Esophagus muscularis mucosa (tissue), 4 donors: Measurements from ENCODE around the gene IGF2BP3. TPM values are rescaled to one million over a fixed set of nuclear protein-coding genes. Genes with fewer than 3 reads are reported as not detected.

Source experiments
- DNase-seq: peaks from one replicate; pipeline ENCODE4 v3.0.0-alpha.2; 2017; ENCODE audit errors: extremely low spot score
- H3K27ac ChIP-seq, 4 donors: fragments of 200-600 bp; sonication (generic); replicated peaks in 1 of 4; 1 replicate in 3 of 4; 2 replicates in 1 of 4; pipeline ENCODE4 v1.5.1; 2016 to 2019; ENCODE audit warnings: mild to moderate bottlenecking in 1 of 4
- H3K27me3 ChIP-seq, 4 donors: fragments of 200-600 bp; sonication (generic); one replicate each; pipeline versions ENCODE4 v1.5.1 to v1.6.0; 2016 to 2019
- H3K36me3 ChIP-seq, 4 donors: fragments of 200-600 bp; sonication (generic); one replicate each; pipeline ENCODE4 v1.5.1; 2016 to 2019
- H3K4me1 ChIP-seq, 4 donors: fragments of 200-600 bp; sonication (generic); one replicate each; pipeline ENCODE4 v1.5.1; 2016 to 2019
- H3K4me3 ChIP-seq, 4 donors: fragments of 200-600 bp; sonication (generic); 1 replicate in 2 of 4; 2 replicates in 2 of 4; pipeline ENCODE4 v1.5.1; 2016 to 2019; ENCODE audit warnings: mild to moderate bottlenecking in 4 of 4, moderate library complexity in 1 of 4
- H3K9me3 ChIP-seq, 4 donors: fragments of 200-600 bp; sonication (generic); 1 replicate in 3 of 4; 2 replicates in 1 of 4; pipeline ENCODE4 v1.5.1; 2016 to 2019
- EP300 ChIP-seq: sonication (generic); formaldehyde crosslinking; IDR thresholded peaks from one replicate; pipeline ENCODE4 v1.6.1; 2017; ENCODE audit warnings: antibody characterized with exemption
- POLR2A ChIP-seq: fragments of 450-650 bp; IDR thresholded peaks from one replicate; pipeline ENCODE4 v1.6.1; 2017; ENCODE audit warnings: antibody characterized with exemption, moderate library complexity, mild to moderate bottlenecking, low read depth
- POLR2AphosphoS5 ChIP-seq, 2 donors: sonication (generic); formaldehyde crosslinking; IDR thresholded peaks; one replicate each; pipeline ENCODE4 v1.6.1; 2017; ENCODE audit warnings: antibody characterized with exemption in 2 of 2
- WGBS: methylation state at CpG from one replicate; pipeline ENCODE4 v1.1.5; 2018; 5-methylcytosine and 5-hydroxymethylcytosine counted together
- intact Hi-C: fragments of 100-400 bp; cut with DNase I; formaldehyde crosslinking; loops from one replicate; pipeline ENCODE4 v1.15.1; 2023
- total RNA-seq, 4 donors: library from RNA; depleted of rRNA; stranded (reverse); fragments of >200 nt; gene quantifications; one replicate each; pipeline versions ENCODE4 v1.1.0 to v1.2.1, GENCODE V29; 2016
- TF ChIP-seq, protein P1 (sequence below), 3 experiments: fragments of 200-600 bp in 2 of 3; fragments of 450-650 bp in 1 of 3; sonication (generic) in 2 of 3; IDR thresholded peaks; one replicate each; pipeline ENCODE4 v1.5.1; 2017 to 2019; ENCODE audit warnings: antibody characterized with exemption in 3 of 3, mild to moderate bottlenecking in 2 of 3, moderate library complexity in 1 of 3

The IGF2BP3 gene
- total RNA-seq, 4 donors from 2014 or later, result 0.45 to 1.7 TPM; not detected in 2

DNA sequence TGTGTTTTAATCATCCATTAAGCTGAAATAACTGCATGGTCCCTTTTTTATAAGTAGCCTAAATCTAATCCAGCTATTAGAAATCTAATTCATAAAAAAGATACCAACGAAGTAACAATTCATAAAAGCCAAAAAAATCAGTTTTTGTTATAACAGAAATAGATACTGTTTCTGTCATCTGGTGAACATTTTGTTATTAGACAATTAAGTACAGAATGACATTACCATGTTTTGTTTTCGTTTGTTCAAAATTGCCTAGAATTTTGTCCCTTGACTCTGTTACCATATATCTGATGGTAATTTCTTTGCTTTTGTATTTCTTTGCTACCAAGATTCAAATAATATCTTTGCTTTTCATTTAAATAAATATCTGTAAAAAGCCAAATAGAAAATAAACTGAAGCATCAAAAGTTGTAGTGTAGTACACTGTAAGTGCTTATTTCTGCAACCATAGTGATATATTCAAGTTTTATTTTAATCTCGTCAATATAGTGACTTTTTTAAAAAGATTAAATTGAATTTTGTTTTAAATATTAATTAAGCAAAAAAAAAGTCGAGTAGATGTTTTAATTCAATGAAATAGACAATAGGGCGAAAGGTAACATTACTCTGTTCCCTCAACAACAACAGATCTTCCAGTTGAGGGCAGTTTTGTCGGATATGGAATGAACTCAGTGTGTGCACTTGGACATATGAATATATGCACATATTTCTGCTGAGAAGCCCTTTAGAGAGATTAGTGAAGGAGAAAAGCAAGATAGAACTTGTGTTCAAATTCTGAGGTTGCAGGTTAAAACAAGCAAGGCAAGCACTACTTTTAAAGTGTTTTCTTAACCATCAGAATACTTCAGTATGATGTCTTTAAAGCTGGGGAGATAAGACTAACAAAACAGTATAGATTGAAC is 7.9 kb upstream of the IGF2BP3 start:
- intact Hi-C loops, result no loop called here
- H3K9me3 ChIP-seq, result no peaks in the 10 kb centered on the region
- no peak overlapping the region for H3K27ac ChIP-seq
- H3K27me3 ChIP-seq, result peaks cover 14 to 84% (median 51%) of the 10 kb centered on the region in 4 donors
- H3K36me3 ChIP-seq, result no peaks in the 10 kb centered on the region
- TF ChIP-seq POLR2AphosphoS5 (IDR thresholded peaks at IDR 0.05) (no peak), EP300 (no peak), POLR2A (no peak)
- TF ChIP-seq, protein P1, sequence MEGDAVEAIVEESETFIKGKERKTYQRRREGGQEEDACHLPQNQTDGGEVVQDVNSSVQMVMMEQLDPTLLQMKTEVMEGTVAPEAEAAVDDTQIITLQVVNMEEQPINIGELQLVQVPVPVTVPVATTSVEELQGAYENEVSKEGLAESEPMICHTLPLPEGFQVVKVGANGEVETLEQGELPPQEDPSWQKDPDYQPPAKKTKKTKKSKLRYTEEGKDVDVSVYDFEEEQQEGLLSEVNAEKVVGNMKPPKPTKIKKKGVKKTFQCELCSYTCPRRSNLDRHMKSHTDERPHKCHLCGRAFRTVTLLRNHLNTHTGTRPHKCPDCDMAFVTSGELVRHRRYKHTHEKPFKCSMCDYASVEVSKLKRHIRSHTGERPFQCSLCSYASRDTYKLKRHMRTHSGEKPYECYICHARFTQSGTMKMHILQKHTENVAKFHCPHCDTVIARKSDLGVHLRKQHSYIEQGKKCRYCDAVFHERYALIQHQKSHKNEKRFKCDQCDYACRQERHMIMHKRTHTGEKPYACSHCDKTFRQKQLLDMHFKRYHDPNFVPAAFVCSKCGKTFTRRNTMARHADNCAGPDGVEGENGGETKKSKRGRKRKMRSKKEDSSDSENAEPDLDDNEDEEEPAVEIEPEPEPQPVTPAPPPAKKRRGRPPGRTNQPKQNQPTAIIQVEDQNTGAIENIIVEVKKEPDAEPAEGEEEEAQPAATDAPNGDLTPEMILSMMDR (IDR thresholded peaks at IDR 0.05), result no peak
- no peak for DNase-seq
- WGBS, result 89% methylated on average over 6 of the region's 6 CpGs
- H3K4me3 ChIP-seq, result no peak overlapping the region
- H3K4me1 ChIP-seq, result peaks cover 13 to 15% (median 14%) of the 10 kb centered on the region in 4 donors

DNA sequence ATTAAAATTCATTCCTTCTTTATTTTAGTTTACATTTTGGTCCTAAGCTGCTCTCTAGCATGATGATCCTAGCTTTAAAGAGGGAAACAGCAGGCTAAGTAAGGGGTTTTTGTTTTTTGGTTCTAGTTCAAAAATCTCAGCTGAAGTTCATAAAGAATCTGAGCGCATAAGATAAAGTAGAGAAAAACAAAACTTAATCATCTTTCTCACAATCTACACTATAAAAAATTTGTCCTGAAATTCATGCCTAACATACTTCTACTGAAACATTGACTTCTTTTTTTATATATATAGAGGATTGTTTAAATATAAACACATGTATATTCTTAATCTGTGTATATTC is 6.8 kb upstream of the IGF2BP3 start:
- peaks cover 14 to 94% (median 61%) of the 10 kb centered on the region in 4 donors for H3K27me3 ChIP-seq
- TF ChIP-seq, protein P1 (IDR thresholded peaks at IDR 0.05), result no peak
- TF ChIP-seq EP300 (no peak), POLR2AphosphoS5 (IDR thresholded peaks at IDR 0.05) (no peak), POLR2A (no peak)
- DNase-seq, result no peak
- intact Hi-C loops, result no loop called here
- 88% methylated on average over 1 of the region's 1 CpG for WGBS
- H3K9me3 ChIP-seq, result no peaks in the 10 kb centered on the region
- H3K4me1 ChIP-seq, result peaks cover 13 to 15% (median 14%) of the 10 kb centered on the region in 4 donors
- H3K4me3 ChIP-seq, result no peak overlapping the region
- H3K27ac ChIP-seq, result no peak overlapping the region
- H3K36me3 ChIP-seq, result no peaks in the 10 kb centered on the region

- H3K4me1 ChIP-seq, result peaks cover 13 to 15% (median 14%) of the 10 kb centered on the region in 4 donors
- no peak for DNase-seq
- H3K27me3 ChIP-seq, result peaks cover 14 to 99% (median 66%) of the 10 kb centered on the region in 4 donors
- H3K9me3 ChIP-seq, result no peaks in the 10 kb centered on the region
- H3K4me3 ChIP-seq, result no peak overlapping the region
- TF ChIP-seq POLR2AphosphoS5 (IDR thresholded peaks at IDR 0.05) (no peak), EP300 (no peak), POLR2A (no peak)
- TF ChIP-seq, protein P1 (IDR thresholded peaks at IDR 0.05), result no peak
- no peak overlapping the region for H3K27ac ChIP-seq
- intact Hi-C loops, result no loop called here
- H3K36me3 ChIP-seq, result no peaks in the 10 kb centered on the region
These were observed 6.2 kb upstream of the IGF2BP3 start for GRCh38 chr7:23476286-23477156.

- intact Hi-C loops, result no loop called here
- peaks cover 20 to 25% (median 24%) of the 10 kb centered on the region in 4 donors for H3K4me1 ChIP-seq
- H3K36me3 ChIP-seq, result no peaks in the 10 kb centered on the region
- H3K9me3 ChIP-seq, result no peaks in the 10 kb centered on the region
- peaks cover 14 to 99% (median 77%) of the 10 kb centered on the region in 4 donors for H3K27me3 ChIP-seq
- no peak overlapping the region for H3K4me3 ChIP-seq
- TF ChIP-seq, protein P1 (IDR thresholded peaks at IDR 0.05), result no peak
- no peak for TF ChIP-seq EP300
- TF ChIP-seq POLR2A, result no peak
- no peak for TF ChIP-seq POLR2AphosphoS5 (IDR thresholded peaks at IDR 0.05)
- DNase-seq, result no peak
- H3K27ac ChIP-seq, result no peak overlapping the region
These were observed 5.2 kb upstream of the IGF2BP3 start for GRCh38 chr7:23475576-23475839.
